H9 (cell line): ENCODE data around the gene ZMIZ1. TPM values are rescaled to one million over a fixed set of nuclear protein-coding genes. Genes with fewer than 3 reads are reported as not detected.

Source experiments
- DNase-seq: peaks from one replicate; pipeline ENCODE4 v3.0.0-alpha.2; 2017
- H2AFZ ChIP-seq: one replicate; pipeline ENCODE4 v1.6.1; 2013; ENCODE audit warnings: mild to moderate bottlenecking, low read length, control low read depth, moderate library complexity
- H2AK5ac ChIP-seq: 2 replicates; pipeline ENCODE4 v1.6.1; 2013; ENCODE audit warnings: low read length, control low read depth, mixed read lengths; ENCODE audit not compliant: insufficient read length
- H2BK120ac ChIP-seq: one replicate; pipeline ENCODE4 v1.6.1; 2013; ENCODE audit warnings: low read depth, mild to moderate bottlenecking, low read length, control low read depth, inconsistent platforms; ENCODE audit not compliant: poor library complexity, severe bottlenecking
- H2BK12ac ChIP-seq: 2 replicates; pipeline ENCODE4 v1.6.1; 2013; ENCODE audit warnings: low read length, control low read depth, mixed read lengths, low read depth; ENCODE audit not compliant: insufficient read length
- H2BK15ac ChIP-seq: 2 replicates; pipeline ENCODE4 v1.6.1; 2013; ENCODE audit warnings: low read depth, low read length, control low read depth
- H2BK20ac ChIP-seq: one replicate; pipeline ENCODE4 v1.6.1; 2013; ENCODE audit warnings: low read depth, mild to moderate bottlenecking, low read length, control low read depth, inconsistent platforms; ENCODE audit not compliant: poor library complexity, severe bottlenecking
- H2BK5ac ChIP-seq: 2 replicates; pipeline ENCODE4 v1.6.1; 2013; ENCODE audit warnings: low read length, control low read depth, mixed read lengths; ENCODE audit not compliant: insufficient read length
- H3K14ac ChIP-seq: 2 replicates; pipeline ENCODE4 v1.6.1; 2013; ENCODE audit warnings: low read length, control low read depth; ENCODE audit not compliant: insufficient read depth
- H3K18ac ChIP-seq: 2 replicates; pipeline ENCODE4 v1.6.1; 2013; ENCODE audit warnings: low read depth, mild to moderate bottlenecking, mixed read lengths, low read length, control low read depth; ENCODE audit not compliant: insufficient read length
- H3K23ac ChIP-seq: 2 replicates; pipeline ENCODE4 v1.6.1; 2013; ENCODE audit warnings: low read length, control low read depth, mixed read lengths, low read depth; ENCODE audit not compliant: insufficient read length
- H3K23me2 ChIP-seq: 2 replicates; pipeline ENCODE4 v1.6.1; 2013; ENCODE audit warnings: low read depth, mild to moderate bottlenecking, mixed read lengths, low read length, control low read depth; ENCODE audit not compliant: insufficient read length, poor library complexity, severe bottlenecking
- H3K27ac ChIP-seq: 2 replicates; pipeline ENCODE4 v1.5.1; 2013; ENCODE audit warnings: low read length, control low read depth, mixed read lengths, low read depth; ENCODE audit not compliant: insufficient read length
- H3K27me3 ChIP-seq: 2 replicates; pipeline ENCODE4 v1.6.1; 2013; ENCODE audit warnings: low read length, control low read depth, inconsistent platforms; ENCODE audit not compliant: insufficient read depth
- H3K4ac ChIP-seq: 2 replicates; pipeline ENCODE4 v1.6.1; 2013; ENCODE audit warnings: low read depth, mild to moderate bottlenecking, control low read depth, inconsistent platforms, low read length, moderate library complexity
- H3K4me1 ChIP-seq: 2 replicates; pipeline ENCODE4 v1.6.1; 2013; ENCODE audit warnings: low read length, control low read depth, inconsistent platforms; ENCODE audit not compliant: insufficient read depth
- H3K4me2 ChIP-seq: 2 replicates; pipeline ENCODE4 v1.6.1; 2013; ENCODE audit warnings: low read length, control low read depth, mixed read lengths; ENCODE audit not compliant: insufficient read length, insufficient read depth
- H3K56ac ChIP-seq: 2 replicates; pipeline ENCODE4 v1.6.1; 2013; ENCODE audit warnings: low read depth, mild to moderate bottlenecking, mixed read lengths, low read length, control low read depth; ENCODE audit not compliant: insufficient read length
- H3K79me1 ChIP-seq: 2 replicates; pipeline ENCODE4 v1.6.1; 2013; ENCODE audit warnings: low read depth, mild to moderate bottlenecking, moderate library complexity, low read length, control low read depth, inconsistent platforms; ENCODE audit not compliant: insufficient read depth, poor library complexity, severe bottlenecking
- H3K79me2 ChIP-seq: 2 replicates; pipeline ENCODE4 v1.6.1; 2013; ENCODE audit warnings: low read length, control low read depth, inconsistent platforms; ENCODE audit not compliant: insufficient read depth
- H3K9ac ChIP-seq: 2 replicates; pipeline ENCODE4 v1.6.1; 2013; ENCODE audit warnings: low read length, control low read depth, mixed read lengths; ENCODE audit not compliant: insufficient read length; ENCODE audit errors: extremely low read depth
- H3K9me3 ChIP-seq: one replicate; pipeline ENCODE4 v1.6.1; 2013; ENCODE audit warnings: low read depth, low read length, inconsistent platforms; ENCODE audit not compliant: control insufficient read depth
- H3T11ph ChIP-seq: one replicate; pipeline ENCODE4 v1.6.1; 2013; ENCODE audit warnings: mild to moderate bottlenecking, low read length, control low read depth, inconsistent platforms
- H4K20me1 ChIP-seq: one replicate; pipeline ENCODE4 v1.6.1; 2013; ENCODE audit not compliant: control insufficient read depth, insufficient read length, insufficient read depth
- H4K5ac ChIP-seq: 2 replicates; pipeline ENCODE4 v1.6.1; 2013; ENCODE audit warnings: low read depth, mild to moderate bottlenecking, mixed read lengths, low read length, control low read depth; ENCODE audit not compliant: insufficient read length
- H4K8ac ChIP-seq: replicated peaks from 2 replicates; pipeline ENCODE4 v1.6.1; 2013; ENCODE audit warnings: low read length, control low read depth, mixed read lengths, low read depth; ENCODE audit not compliant: insufficient read length
- H4K91ac ChIP-seq: 2 replicates; pipeline ENCODE4 v1.6.1; 2013; ENCODE audit warnings: low read depth, mild to moderate bottlenecking, moderate library complexity, mixed read lengths, low read length, control low read depth; ENCODE audit not compliant: insufficient read length
- H3K27ac Mint-ChIP-seq, 3 experiments: 2 replicates in 2 of 3; 3 replicates in 1 of 3; pipeline ENCODE4 v1.8.0; 2020 to 2021; ENCODE audit warnings: mixed read lengths in 3 of 3, mild to moderate bottlenecking in 1 of 3, moderate library complexity in 1 of 3
- H3K27me3 Mint-ChIP-seq: 2 replicates; pipeline ENCODE4 v1.8.0; 2021; ENCODE audit warnings: low read depth, mild to moderate bottlenecking, moderate library complexity, mixed read lengths
- H3K36me3 Mint-ChIP-seq, 3 experiments: 2 replicates in 2 of 3; 3 replicates in 1 of 3; pipeline ENCODE4 v1.8.0; 2020 to 2021; ENCODE audit warnings: low read depth in 3 of 3, mixed read lengths in 3 of 3; ENCODE audit not compliant: insufficient read depth in 1 of 3
- H3K4me1 Mint-ChIP-seq, 2 experiments: 2 replicates each; pipeline ENCODE4 v1.8.0; 2020; ENCODE audit warnings: mixed read lengths in 2 of 2
- H3K4me3 Mint-ChIP-seq, 2 experiments: 2 replicates in 1 of 2; 3 replicates in 1 of 2; pipeline ENCODE4 v1.8.0; 2020 to 2021; ENCODE audit warnings: mild to moderate bottlenecking in 2 of 2, mixed read lengths in 2 of 2, moderate library complexity in 1 of 2
- H3K9me3 Mint-ChIP-seq, 2 experiments: 2 replicates in 1 of 2; 3 replicates in 1 of 2; pipeline ENCODE4 v1.8.0; 2020; ENCODE audit warnings: mild to moderate bottlenecking in 2 of 2, mixed read lengths in 2 of 2, moderate library complexity in 1 of 2
- CTCF ChIP-seq: fragments of 200-600 bp; sonication (generic); conservative IDR thresholded peaks from 3 replicates; pipeline ENCODE4 v1.8.0; 2021; ENCODE audit warnings: antibody characterized with exemption, mild to moderate bottlenecking
- whole genome bisulfite sequencing: extraction: QIAGEN DNeasy Blood & Tissue Kit; methylation state at CpG from one replicate; pipeline ENCODE4 v1.1.7; 2013; ENCODE audit warnings: missing lambda C conversion rate, low lambda C conversion rate, mixed read lengths; ENCODE audit not compliant: insufficient read length; ENCODE audit errors: extremely low coverage; 5-methylcytosine and 5-hydroxymethylcytosine counted together
- total RNA-seq: library from RNA; stranded (reverse); gene quantifications from 2 replicates; pipeline ENCODE4 v1.2.1, GENCODE V29; 2021

Gene ZMIZ1
- total RNA-seq, 1 experiment from 2014 or later, result 36.9 TPM

DNA sequence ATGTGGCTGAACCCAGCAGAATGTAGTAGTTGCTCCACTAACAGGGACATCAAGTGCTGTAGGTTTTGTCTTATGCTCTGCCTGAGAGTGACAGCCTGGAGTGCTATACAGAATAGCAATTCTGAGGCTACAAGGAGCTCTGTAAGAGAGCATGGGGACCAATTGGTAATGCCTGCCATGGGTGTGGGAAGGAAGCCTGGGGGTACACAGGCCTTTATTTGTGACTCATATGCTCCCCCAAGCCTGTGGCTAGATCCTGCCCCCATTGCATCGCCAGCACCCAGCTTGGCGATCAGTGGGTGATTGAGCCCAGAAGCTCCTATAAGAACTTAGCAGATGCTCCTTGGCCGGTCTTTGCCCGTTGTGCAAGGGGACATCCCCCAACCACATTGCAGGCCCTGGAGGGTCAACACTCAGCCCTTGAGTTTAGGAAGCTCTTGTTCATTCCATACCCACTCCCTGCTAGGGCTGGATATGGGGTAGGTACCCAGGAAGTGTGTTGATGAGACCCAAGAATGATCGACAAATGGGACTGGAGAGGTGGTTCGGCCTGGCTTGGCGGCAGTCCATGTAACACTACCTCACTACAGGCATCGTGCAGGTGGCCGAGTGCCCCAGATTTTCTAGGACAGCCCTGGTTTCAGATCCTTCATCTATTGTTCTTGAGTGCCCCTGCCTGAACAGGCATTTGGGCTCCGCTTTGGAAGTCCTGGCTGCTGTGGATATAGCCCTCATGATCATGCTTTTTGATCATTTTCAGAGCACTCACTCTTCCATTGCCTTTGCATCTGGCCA is 37.7 kb downstream of the ZMIZ1 start:
- Histone ChIP-seq H3K18ac (no peak overlapping the region), H4K20me1 (no peaks in the 10 kb centered on the region), H3K14ac (no peak overlapping the region), H4K5ac (no peak overlapping the region), H3K4me1 (peaks cover 11% of the 10 kb centered on the region; the same call in 1 of the 2 replicates), H3T11ph (no peak overlapping the region), H3K9me3 (no peaks in the 10 kb centered on the region), H3K79me1 (peaks cover 12% of the 10 kb centered on the region), H2BK120ac (no peak overlapping the region), H3K9ac (no peak overlapping the region), H4K8ac (no peak overlapping the region), H2AFZ (no peak overlapping the region), H3K79me2 (peaks cover 13% of the 10 kb centered on the region; the same call in 1 of the 2 replicates), H3K4me2 (no peak overlapping the region), H3K27me3 (no peaks in the 10 kb centered on the region), H3K56ac (no peak overlapping the region), H3K23me2 (no peaks in the 10 kb centered on the region), H3K4ac (no peak overlapping the region), H2BK15ac (no peak overlapping the region), H2BK5ac (no peak overlapping the region), H4K91ac (no peak overlapping the region), H3K27ac (no peak overlapping the region), H2BK12ac (no peak overlapping the region), H3K23ac (no peak overlapping the region), H2BK20ac (no peak overlapping the region), H2AK5ac (no peak overlapping the region)
- Mint-ChIP-seq H3K36me3 (peaks cover 0 to 14% (median 5%) of the 10 kb centered on the region in 3 experiments; a peak in 3 of 7 replicates), H3K4me1 (peaks cover 50 to 61% of the 10 kb centered on the region in 2 experiments), H3K27me3 (no peaks in the 10 kb centered on the region), H3K9me3 (no peaks in the 10 kb centered on the region), H3K4me3 (no peak overlapping the region), H3K27ac (peak overlapping the region in 1 of 3 experiments; percentile 71; a peak in 2 of 7 replicates)
- no peak for DNase-seq
- TF ChIP-seq CTCF, result no peak
- WGBS, result no CpG with 5 or more reads among the region's 10 CpGs
